Panc1 (cell line): Measurements from ENCODE around the gene TBC1D25. TPM values are rescaled to one million over a fixed set of nuclear protein-coding genes. Genes with fewer than 3 reads are reported as not detected.
"Not testable (repeated sequence)": the region's sequence is repeated elsewhere in the genome, so short reads cannot be mapped to it uniquely, and the experiment has no call there.

Source experiments
- ATAC-seq: fragments of 200-7000 bp; cut with Tn5 transposase; 2 replicates; pipeline ENCODE4 v1.9.1; 2020; ENCODE audit warnings: mild to moderate bottlenecking, moderate library complexity
- BruUV-seq: library from RNA; stranded (reverse); fragments of 400-500 nt; replicated peaks from 2 replicates; lab custom pipeline; 2021; lab: Mats Ljungman, UMichigan
- CTCF ChIA-PET: fragments of 300-600 bp; sonication (Branson Sonifier 250); formaldehyde crosslinking; loops from one replicate; lab custom pipeline; 2022; ENCODE audit warnings: antibody characterized with exemption; lab: Charles Lee
- POLR2A ChIA-PET: fragments of 300-600 bp; sonication (Branson Sonifier 250); formaldehyde crosslinking; loops from one replicate; lab custom pipeline; 2022; ENCODE audit warnings: antibody characterized with exemption; lab: Charles Lee
- DNase-seq: peaks from one replicate; pipeline ENCODE4 v3.0.0-alpha.2; 2010; ENCODE audit warnings: low read depth, low spot score
- H3K27ac ChIP-seq: 2 replicates; pipeline ENCODE4 v1.5.1; 2011; ENCODE audit warnings: mild to moderate bottlenecking, low read length, inconsistent platforms
- H3K27me3 ChIP-seq: fragments of 200-500 bp; sonication (Bioruptor generic); 2 replicates; pipeline ENCODE4 v1.6.0; 2014; ENCODE audit warnings: low read length, inconsistent platforms; ENCODE audit not compliant: control insufficient read depth, insufficient read depth
- H3K36me3 ChIP-seq: fragments of 200-500 bp; sonication (Bioruptor generic); 2 replicates; pipeline ENCODE4 v1.5.1; 2014; ENCODE audit warnings: inconsistent platforms, mild to moderate bottlenecking, low read length, moderate library complexity; ENCODE audit not compliant: control insufficient read depth, insufficient read depth
- H3K4me1 ChIP-seq: 2 replicates; pipeline ENCODE4 v1.5.1; 2011; ENCODE audit warnings: inconsistent platforms, mild to moderate bottlenecking, low read length, moderate library complexity; ENCODE audit not compliant: control insufficient read depth, insufficient read depth
- H3K4me3 ChIP-seq, 2 experiments: 2 replicates each; pipeline ENCODE4 v1.5.1; 2011 to 2012; ENCODE audit warnings: low read depth in 2 of 2, low read length in 2 of 2, mild to moderate bottlenecking in 2 of 2, inconsistent platforms in 1 of 2, moderate library complexity in 1 of 2
- H3K9me3 ChIP-seq: fragments of 200-500 bp; sonication (Bioruptor generic); 2 replicates; pipeline ENCODE4 v1.5.1; 2014; ENCODE audit warnings: low read depth, mild to moderate bottlenecking, inconsistent platforms, low read length, moderate library complexity; ENCODE audit not compliant: control insufficient read depth, insufficient read depth
- POLR2AphosphoS5 ChIP-seq: IDR thresholded peaks from 2 replicates; pipeline ENCODE4 v1.6.1; 2012; ENCODE audit warnings: mild to moderate bottlenecking, low read depth, low read length, moderate library complexity
- SIN3A ChIP-seq: IDR thresholded peaks from 2 replicates; pipeline ENCODE4 v1.6.1; 2012; ENCODE audit warnings: low read depth, mild to moderate bottlenecking, low read length, moderate library complexity, borderline replicate concordance; ENCODE audit not compliant: insufficient read depth
- TCF7L2 ChIP-seq: IDR thresholded peaks from 2 replicates; pipeline ENCODE4 v1.6.1; 2011; ENCODE audit warnings: mild to moderate bottlenecking, low read depth, low read length, inconsistent platforms
- in situ Hi-C: cut with HindIII; loops from 2 replicates; pipeline ENCODE4 v1.10.0; 2016; ENCODE audit warnings: low sequenced_read_pairs, low pct_unique_long_range_greater_than_20kb
- intact Hi-C: fragments of 100-400 bp; cut with micrococcal nuclease; formaldehyde crosslinking; loops from one replicate; pipeline ENCODE4 v1.10.0; 2022; ENCODE audit not compliant: unreplicated experiment
- total RNA-seq: library from RNA; stranded (reverse); gene quantifications from one replicate; pipeline ENCODE4 v1.2.1, GENCODE V29; 2021; ENCODE audit not compliant: unreplicated experiment
- TF ChIP-seq, protein P1 (sequence below): fragments of 450-650 bp; IDR thresholded peaks from 2 replicates; pipeline ENCODE4 v1.5.1; 2017; ENCODE audit warnings: mild to moderate bottlenecking
- TF ChIP-seq, protein P2 (sequence below), 2 experiments: IDR thresholded peaks; 2 replicates each; pipeline ENCODE4 v1.6.1; 2011 to 2012; ENCODE audit warnings: low read depth in 2 of 2, control low read depth in 1 of 2, low read length in 1 of 2, mild to moderate bottlenecking in 1 of 2, moderate library complexity in 1 of 2; ENCODE audit not compliant: insufficient read depth in 1 of 2

Gene TBC1D25
- total RNA-seq, 1 experiment from 2014 or later: 29.4 TPM

DNA sequence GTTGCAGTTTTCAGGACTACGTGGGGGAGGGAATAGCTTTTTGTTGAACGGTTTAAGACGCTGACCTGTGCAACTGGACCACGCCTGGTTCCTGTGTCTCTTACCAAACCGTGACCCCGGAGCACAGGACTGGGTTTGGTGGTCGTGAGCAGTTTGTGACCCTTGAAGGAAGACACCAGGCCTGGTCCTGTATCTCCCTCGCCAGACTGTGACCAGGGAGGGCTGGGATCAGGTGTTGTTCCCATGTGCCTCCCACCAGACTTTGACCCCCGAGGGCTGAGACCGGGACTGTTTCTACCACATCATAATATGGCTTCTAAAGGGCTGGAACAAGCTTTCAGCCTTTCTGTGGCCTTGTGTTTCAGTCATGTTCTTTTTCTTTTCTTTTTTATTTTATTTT is 17.2 kb upstream of the TBC1D25 start:
- TF ChIP-seq, protein P1, sequence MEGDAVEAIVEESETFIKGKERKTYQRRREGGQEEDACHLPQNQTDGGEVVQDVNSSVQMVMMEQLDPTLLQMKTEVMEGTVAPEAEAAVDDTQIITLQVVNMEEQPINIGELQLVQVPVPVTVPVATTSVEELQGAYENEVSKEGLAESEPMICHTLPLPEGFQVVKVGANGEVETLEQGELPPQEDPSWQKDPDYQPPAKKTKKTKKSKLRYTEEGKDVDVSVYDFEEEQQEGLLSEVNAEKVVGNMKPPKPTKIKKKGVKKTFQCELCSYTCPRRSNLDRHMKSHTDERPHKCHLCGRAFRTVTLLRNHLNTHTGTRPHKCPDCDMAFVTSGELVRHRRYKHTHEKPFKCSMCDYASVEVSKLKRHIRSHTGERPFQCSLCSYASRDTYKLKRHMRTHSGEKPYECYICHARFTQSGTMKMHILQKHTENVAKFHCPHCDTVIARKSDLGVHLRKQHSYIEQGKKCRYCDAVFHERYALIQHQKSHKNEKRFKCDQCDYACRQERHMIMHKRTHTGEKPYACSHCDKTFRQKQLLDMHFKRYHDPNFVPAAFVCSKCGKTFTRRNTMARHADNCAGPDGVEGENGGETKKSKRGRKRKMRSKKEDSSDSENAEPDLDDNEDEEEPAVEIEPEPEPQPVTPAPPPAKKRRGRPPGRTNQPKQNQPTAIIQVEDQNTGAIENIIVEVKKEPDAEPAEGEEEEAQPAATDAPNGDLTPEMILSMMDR: no peak
- TF ChIP-seq POLR2AphosphoS5: no peak
- TF ChIP-seq SIN3A: no peak
- no peak for TF ChIP-seq TCF7L2
- H3K27ac ChIP-seq: peak overlapping the region; percentile 93
- H3K4me1 ChIP-seq: no peaks in the 10 kb centered on the region; the same call in 1 of the 2 replicates
- intact Hi-C loops (no loop called here), in situ Hi-C loops (no loop called here)
- ATAC-seq: no peak
- no peak for DNase-seq
- no peaks in the 10 kb centered on the region for H3K9me3 ChIP-seq
- H3K4me3 ChIP-seq: peak overlapping the region; percentile 78 to 82
- TSS peak; percentile 80 for BruUV-seq
- no peaks in the 10 kb centered on the region for H3K27me3 ChIP-seq
- POLR2A ChIA-PET: interaction anchor here (0.7 kb wide), 1 partner anchor 52 kb away, joined by 13 read pairs; the partner anchor contains the start of gene RBM3
- CTCF ChIA-PET: no interaction called here
- H3K36me3 ChIP-seq: no peaks in the 10 kb centered on the region; the same call in 1 of the 2 replicates

DNA sequence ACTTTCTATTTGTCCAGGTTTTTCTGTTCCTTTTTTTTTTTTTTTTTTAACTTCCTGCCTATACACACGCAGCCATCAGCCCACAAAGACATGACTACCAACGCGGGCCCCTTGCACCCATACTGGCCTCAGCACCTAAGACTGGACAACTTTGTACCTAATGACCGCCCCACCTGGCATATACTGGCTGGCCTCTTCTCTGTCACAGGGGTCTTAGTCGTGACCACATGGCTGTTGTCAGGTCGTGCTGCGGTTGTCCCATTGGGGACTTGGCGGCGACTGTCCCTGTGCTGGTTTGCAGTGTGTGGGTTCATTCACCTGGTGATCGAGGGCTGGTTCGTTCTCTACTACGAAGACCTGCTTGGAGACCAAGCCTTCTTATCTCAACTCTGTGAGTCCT is 15.8 kb upstream of the TBC1D25 start:
- TF ChIP-seq, protein P1: no peak
- TF ChIP-seq TCF7L2 (no peak), SIN3A (no peak), POLR2AphosphoS5 (no peak)
- TF ChIP-seq, protein P2, sequence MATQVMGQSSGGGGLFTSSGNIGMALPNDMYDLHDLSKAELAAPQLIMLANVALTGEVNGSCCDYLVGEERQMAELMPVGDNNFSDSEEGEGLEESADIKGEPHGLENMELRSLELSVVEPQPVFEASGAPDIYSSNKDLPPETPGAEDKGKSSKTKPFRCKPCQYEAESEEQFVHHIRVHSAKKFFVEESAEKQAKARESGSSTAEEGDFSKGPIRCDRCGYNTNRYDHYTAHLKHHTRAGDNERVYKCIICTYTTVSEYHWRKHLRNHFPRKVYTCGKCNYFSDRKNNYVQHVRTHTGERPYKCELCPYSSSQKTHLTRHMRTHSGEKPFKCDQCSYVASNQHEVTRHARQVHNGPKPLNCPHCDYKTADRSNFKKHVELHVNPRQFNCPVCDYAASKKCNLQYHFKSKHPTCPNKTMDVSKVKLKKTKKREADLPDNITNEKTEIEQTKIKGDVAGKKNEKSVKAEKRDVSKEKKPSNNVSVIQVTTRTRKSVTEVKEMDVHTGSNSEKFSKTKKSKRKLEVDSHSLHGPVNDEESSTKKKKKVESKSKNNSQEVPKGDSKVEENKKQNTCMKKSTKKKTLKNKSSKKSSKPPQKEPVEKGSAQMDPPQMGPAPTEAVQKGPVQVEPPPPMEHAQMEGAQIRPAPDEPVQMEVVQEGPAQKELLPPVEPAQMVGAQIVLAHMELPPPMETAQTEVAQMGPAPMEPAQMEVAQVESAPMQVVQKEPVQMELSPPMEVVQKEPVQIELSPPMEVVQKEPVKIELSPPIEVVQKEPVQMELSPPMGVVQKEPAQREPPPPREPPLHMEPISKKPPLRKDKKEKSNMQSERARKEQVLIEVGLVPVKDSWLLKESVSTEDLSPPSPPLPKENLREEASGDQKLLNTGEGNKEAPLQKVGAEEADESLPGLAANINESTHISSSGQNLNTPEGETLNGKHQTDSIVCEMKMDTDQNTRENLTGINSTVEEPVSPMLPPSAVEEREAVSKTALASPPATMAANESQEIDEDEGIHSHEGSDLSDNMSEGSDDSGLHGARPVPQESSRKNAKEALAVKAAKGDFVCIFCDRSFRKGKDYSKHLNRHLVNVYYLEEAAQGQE (IDR thresholded peaks at IDR 0.05; ENCODE audit: insufficient read depth in 1 of 2, low read depth in 2 of 2, low read length in 1 of 2): no peak
- Histone ChIP-seq H3K4me1 (no peaks in the 10 kb centered on the region; the same call in 1 of the 2 replicates), H3K36me3 (no peaks in the 10 kb centered on the region; the same call in 1 of the 2 replicates), H3K9me3 (no peaks in the 10 kb centered on the region), H3K27ac (no peak overlapping the region), H3K4me3 (no peak overlapping the region), H3K27me3 (no peaks in the 10 kb centered on the region)
- in situ Hi-C loops (no loop called here), intact Hi-C loops (no loop called here)
- POLR2A ChIA-PET: interaction anchor here (0.7 kb wide), 1 partner anchor 20 kb away, joined by 3 read pairs; no protein-coding TSS in a partner anchor
- no peak for DNase-seq
- TSS peak; percentile 72 for BruUV-seq
- CTCF ChIA-PET: no interaction called here
- ATAC-seq: no peak

DNA sequence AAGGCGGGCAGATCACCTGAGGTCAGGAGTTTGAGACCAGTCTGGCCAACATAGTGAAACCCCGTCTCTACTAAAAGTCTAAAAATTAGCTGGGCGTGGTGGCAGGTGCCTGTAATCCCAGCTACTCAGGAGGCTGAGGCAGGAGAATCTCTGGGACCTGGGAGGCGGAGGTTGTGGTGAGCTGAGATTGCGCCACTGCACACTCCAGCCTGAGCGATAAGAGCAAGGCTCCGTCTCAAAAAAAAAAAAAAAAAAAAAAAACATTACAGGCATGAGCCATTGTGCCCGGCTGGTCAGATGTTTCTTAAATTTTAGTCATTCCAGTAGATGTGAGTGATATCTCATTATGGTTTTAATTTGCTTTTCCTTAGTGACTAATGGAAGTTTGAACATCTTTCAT is 13.7 kb upstream of the TBC1D25 start:
- H3K27me3 ChIP-seq, H3K4me1 ChIP-seq, H3K4me3 ChIP-seq, DNase-seq, POLR2A ChIA-PET, H3K36me3 ChIP-seq, intact Hi-C loops, in situ Hi-C loops, H3K27ac ChIP-seq, CTCF ChIA-PET, H3K9me3 ChIP-seq, ATAC-seq, BruUV-seq: not testable (repeated sequence)
